HFFc6 (cell line): Measurements from ENCODE around the gene CATSPERZ. TPM values are rescaled to one million over a fixed set of nuclear protein-coding genes. Genes with fewer than 3 reads are reported as not detected.

ENCODE experiments used
- DNase-seq: peaks from one replicate; pipeline ENCODE4 v3.0.0-alpha.2; 2018
- H3K27ac Mint-ChIP-seq: 2 replicates; pipeline ENCODE4 v1.8.0; 2020; ENCODE audit warnings: mild to moderate bottlenecking, mixed read lengths
- H3K27me3 Mint-ChIP-seq: 2 replicates; pipeline ENCODE4 v1.8.0; 2021; ENCODE audit warnings: mild to moderate bottlenecking, moderate library complexity, mixed read lengths; ENCODE audit not compliant: insufficient read depth
- H3K36me3 Mint-ChIP-seq: 2 replicates; pipeline ENCODE4 v1.8.0; 2021; ENCODE audit warnings: low read depth, mixed read lengths
- H3K4me1 Mint-ChIP-seq: 2 replicates; pipeline ENCODE4 v1.8.0; 2020; ENCODE audit warnings: low read depth, mixed read lengths
- H3K4me3 Mint-ChIP-seq: 2 replicates; pipeline ENCODE4 v1.8.0; 2020; ENCODE audit warnings: mild to moderate bottlenecking, moderate library complexity, mixed read lengths
- H3K9me3 Mint-ChIP-seq: 2 replicates; pipeline ENCODE4 v1.8.0; 2020; ENCODE audit warnings: mild to moderate bottlenecking, mixed read lengths
- CTCF ChIP-seq: fragments of 200-600 bp; sonication (generic); IDR thresholded peaks from 2 replicates; pipeline ENCODE4 v1.5.0; 2021; ENCODE audit warnings: antibody characterized with exemption, mild to moderate bottlenecking
- total RNA-seq, 6 experiments: library from RNA; stranded (reverse); fragmentation: NEBNext Ultra II Directional; extraction: Animal tissue kit (Norgen Biotek cat#: 25700); gene quantifications; 2 replicates in 1 of 6; 3 replicates in 5 of 6; pipeline ENCODE4 v1.2.3, GENCODE V29; 2021

The CATSPERZ gene
- total RNA-seq, 6 experiments from 2014 or later: 0.31 TPM; not detected in 5

- H3K4me3 Mint-ChIP-seq: no peak overlapping the region
- no peak for DNase-seq
- H3K27ac Mint-ChIP-seq: peak overlapping the region; percentile 61
- H3K4me1 Mint-ChIP-seq: peaks cover 6% of the 10 kb centered on the region
- TF ChIP-seq CTCF: no peak
- H3K27me3 Mint-ChIP-seq: peaks cover 6% of the 10 kb centered on the region
- H3K36me3 Mint-ChIP-seq: peaks cover 12% of the 10 kb centered on the region
- H3K9me3 Mint-ChIP-seq: no peaks in the 10 kb centered on the region; the same call in 1 of the 2 replicates
Measured at GRCh38 chr11:64324692-64325469, 24.7 kb downstream of the CATSPERZ start.

GRCh38 chr11:64327375-64327774, 27.2 kb downstream of the CATSPERZ start:
- no peaks in the 10 kb centered on the region; the same call in 1 of the 2 replicates for H3K9me3 Mint-ChIP-seq
- H3K36me3 Mint-ChIP-seq: no peaks in the 10 kb centered on the region
- no peak for TF ChIP-seq CTCF

GRCh38 chr11:64327993-64328392, 27.8 kb downstream of the CATSPERZ start:
- no peak overlapping the region for H3K4me3 Mint-ChIP-seq
- H3K9me3 Mint-ChIP-seq: no peaks in the 10 kb centered on the region; the same call in 1 of the 2 replicates
- no peak for TF ChIP-seq CTCF
- H3K36me3 Mint-ChIP-seq: no peaks in the 10 kb centered on the region
- peaks cover 10% of the 10 kb centered on the region for H3K4me1 Mint-ChIP-seq
- peaks cover 6% of the 10 kb centered on the region for H3K27me3 Mint-ChIP-seq
- H3K27ac Mint-ChIP-seq: no peak overlapping the region
- DNase-seq: no peak

More at GRCh38 chr11:64327375-64327774, 27.2 kb downstream of the CATSPERZ start:
- H3K4me3 Mint-ChIP-seq: no peak overlapping the region
- no peak for DNase-seq
- peaks cover 10% of the 10 kb centered on the region for H3K4me1 Mint-ChIP-seq
- no peak overlapping the region for H3K27ac Mint-ChIP-seq
- peaks cover 6% of the 10 kb centered on the region for H3K27me3 Mint-ChIP-seq

- Mint-ChIP-seq H3K36me3 (no peaks in the 10 kb centered on the region), H3K9me3 (no peaks in the 10 kb centered on the region; the same call in 1 of the 2 replicates), H3K27ac (no peak overlapping the region), H3K4me1 (peaks cover 22% of the 10 kb centered on the region), H3K27me3 (peaks cover 6% of the 10 kb centered on the region), H3K4me3 (no peak overlapping the region)
- no peak for DNase-seq
- TF ChIP-seq CTCF: no peak
Measured at GRCh38 chr11:64330888-64331287, 30.7 kb downstream of the CATSPERZ start.

- Mint-ChIP-seq H3K4me3 (peak overlapping the region; percentile 12), H3K36me3 (no peaks in the 10 kb centered on the region), H3K27me3 (peaks cover 6% of the 10 kb centered on the region), H3K27ac (peak overlapping the region; percentile 25), H3K9me3 (no peaks in the 10 kb centered on the region; the same call in 1 of the 2 replicates), H3K4me1 (peaks cover 22% of the 10 kb centered on the region)
- TF ChIP-seq CTCF: peak; percentile 86
- peak; percentile 92 for DNase-seq
Measured at GRCh38 chr11:64331569-64332371, 31.6 kb downstream of the CATSPERZ start.
